IMR-90 (cell line): ENCODE measurements around the gene MOB2. TPM values are rescaled to one million over a fixed set of nuclear protein-coding genes. Genes with fewer than 3 reads are reported as not detected.

Source experiments
- ATAC-seq: fragments of 200-7000 bp; cut with Tn5 transposase; 2 replicates; pipeline ENCODE4 v1.9.1; 2020; ENCODE audit warnings: low read depth, mild to moderate bottlenecking, moderate library complexity
- BruUV-seq: library from RNA; stranded (reverse); fragments of 400-500 nt; replicated peaks from 2 replicates; lab custom pipeline; 2021; lab: Mats Ljungman, UMichigan
- CTCF ChIA-PET: fragments of 300-600 bp; formaldehyde crosslinking; extraction: SDS; loops from one replicate; lab custom pipeline; 2021; ENCODE audit warnings: antibody characterized with exemption; lab: Yijun Ruan, JAX
- POLR2A ChIA-PET: fragments of 300-600 bp; sonication (Branson Sonifier 250); formaldehyde crosslinking; loops from one replicate; lab custom pipeline; 2022; ENCODE audit warnings: antibody characterized with exemption; ENCODE audit not compliant: unreplicated experiment; lab: Charles Lee
- DNase-seq: peaks from one replicate; pipeline ENCODE4 v3.0.0; 2013
- H2AFZ ChIP-seq: replicated peaks from 2 replicates; pipeline ENCODE3; 2013; ENCODE audit warnings: low read length, mild to moderate bottlenecking; ENCODE audit not compliant: poor library complexity
- H2AK5ac ChIP-seq: 2 replicates; pipeline ENCODE4 v1.6.1; 2013; ENCODE audit warnings: low read depth, low read length, inconsistent platforms
- H2AK9ac ChIP-seq: replicated peaks from 2 replicates; pipeline ENCODE3; 2013; ENCODE audit warnings: mild to moderate bottlenecking, low read depth, low read length, moderate library complexity; ENCODE audit not compliant: poor library complexity
- H2BK120ac ChIP-seq: 2 replicates; pipeline ENCODE4 v1.6.1; 2013; ENCODE audit warnings: low read depth, low read length, inconsistent platforms
- H2BK15ac ChIP-seq: 3 replicates; pipeline ENCODE4 v1.6.1; 2013; ENCODE audit warnings: low read depth, low read length, inconsistent platforms
- H2BK20ac ChIP-seq: 2 replicates; pipeline ENCODE4 v1.6.1; 2013; ENCODE audit warnings: low read depth, mild to moderate bottlenecking, inconsistent platforms, low read length, moderate library complexity
- H2BK5ac ChIP-seq: 2 replicates; pipeline ENCODE4 v1.6.1; 2013; ENCODE audit warnings: mild to moderate bottlenecking, low read depth, low read length, inconsistent platforms; ENCODE audit not compliant: poor library complexity, severe bottlenecking
- H3K14ac ChIP-seq: replicated peaks from 2 replicates; pipeline ENCODE4 v1.6.1; 2013; ENCODE audit warnings: low read depth, low read length, inconsistent platforms
- H3K18ac ChIP-seq: 2 replicates; pipeline ENCODE4 v1.6.1; 2013; ENCODE audit warnings: low read depth, low read length, control low read depth
- H3K23ac ChIP-seq: 2 replicates; pipeline ENCODE4 v1.6.1; 2013; ENCODE audit warnings: low read depth, low read length, inconsistent platforms
- H3K27ac ChIP-seq: 2 replicates; pipeline ENCODE4 v1.5.1; 2013; ENCODE audit warnings: mild to moderate bottlenecking, control low read depth, low read length; ENCODE audit not compliant: insufficient read depth
- H3K27me3 ChIP-seq: 2 replicates; pipeline ENCODE4 v1.6.1; 2013; ENCODE audit warnings: low read length; ENCODE audit not compliant: control insufficient read depth, insufficient read depth
- H3K36me3 ChIP-seq: 2 replicates; pipeline ENCODE4 v1.6.1; 2013; ENCODE audit warnings: low read length, mixed read lengths; ENCODE audit not compliant: control insufficient read depth, insufficient read depth
- H3K4ac ChIP-seq: 2 replicates; pipeline ENCODE4 v1.6.1; 2013; ENCODE audit warnings: low read depth, low read length, inconsistent platforms
- H3K4me1 ChIP-seq: 2 replicates; pipeline ENCODE4 v1.6.1; 2013; ENCODE audit warnings: low read length, mixed read lengths; ENCODE audit not compliant: control insufficient read depth, insufficient read depth
- H3K4me2 ChIP-seq: 2 replicates; pipeline ENCODE4 v1.6.1; 2013; ENCODE audit warnings: low read depth, mild to moderate bottlenecking, control low read depth, low read length, moderate library complexity
- H3K4me3 ChIP-seq: 2 replicates; pipeline ENCODE4 v1.5.1; 2013; ENCODE audit warnings: low read depth, mild to moderate bottlenecking, control low read depth, low read length, moderate library complexity; ENCODE audit not compliant: insufficient read depth
- H3K56ac ChIP-seq: 2 replicates; pipeline ENCODE4 v1.6.1; 2013; ENCODE audit warnings: low read length, inconsistent platforms; ENCODE audit not compliant: insufficient read depth; ENCODE audit errors: extremely low read depth
- H3K79me1 ChIP-seq, 2 experiments: 2 replicates each; pipeline ENCODE4 v1.6.1; 2013; ENCODE audit warnings: low read length in 2 of 2, inconsistent platforms in 1 of 2, low read depth in 1 of 2
- H3K9ac ChIP-seq: 2 replicates; pipeline ENCODE4 v1.6.1; 2013; ENCODE audit warnings: low read depth, low read length, control low read depth
- H3K9me1 ChIP-seq: 2 replicates; pipeline ENCODE4 v1.6.1; 2013; ENCODE audit warnings: low read length, inconsistent platforms; ENCODE audit not compliant: insufficient read depth
- H3K9me3 ChIP-seq: 2 replicates; pipeline ENCODE4 v1.6.1; 2013; ENCODE audit warnings: low read length; ENCODE audit not compliant: control insufficient read depth, insufficient read depth
- H4K20me1 ChIP-seq: 2 replicates; pipeline ENCODE4 v1.6.1; 2013; ENCODE audit warnings: low read length, inconsistent platforms; ENCODE audit not compliant: insufficient read depth
- H4K5ac ChIP-seq: 2 replicates; pipeline ENCODE4 v1.6.1; 2013; ENCODE audit warnings: mild to moderate bottlenecking, low read depth, low read length, control low read depth
- H4K8ac ChIP-seq, 2 experiments: 2 replicates each; pipeline ENCODE4 v1.6.1; 2013; ENCODE audit warnings: low read depth in 2 of 2, low read length in 2 of 2, control low read depth in 1 of 2, inconsistent platforms in 1 of 2
- H4K91ac ChIP-seq: 2 replicates; pipeline ENCODE4 v1.6.1; 2013; ENCODE audit warnings: low read depth, low read length, inconsistent platforms; ENCODE audit not compliant: insufficient read depth
- MAZ ChIP-seq: IDR thresholded peaks from 2 replicates; pipeline ENCODE4 v1.6.1; 2012; ENCODE audit warnings: low read depth, mild to moderate bottlenecking, low read length, improper control_type of control experiment, moderate library complexity, borderline replicate concordance
- MXI1 ChIP-seq: IDR thresholded peaks from 2 replicates; pipeline ENCODE4 v1.6.1; 2012; ENCODE audit warnings: low read depth, mild to moderate bottlenecking, low read length, moderate library complexity, borderline replicate concordance
- RCOR1 ChIP-seq: IDR thresholded peaks from 2 replicates; pipeline ENCODE4 v1.6.1; 2012; ENCODE audit warnings: mild to moderate bottlenecking, low read length, improper control_type of control experiment; ENCODE audit not compliant: insufficient replicate concordance
- RFX5 ChIP-seq: IDR thresholded peaks from 2 replicates; pipeline ENCODE4 v1.8.0; 2012; ENCODE audit warnings: low read depth, mild to moderate bottlenecking, low read length, moderate library complexity
- WGBS, 2 experiments: methylation state at CpG; one replicate each; pipeline versions ENCODE4 v1.1.5 to v1.1.7; 2013; ENCODE audit warnings: missing lambda C conversion rate in 2 of 2; ENCODE audit not compliant: insufficient read length in 1 of 2; ENCODE audit errors: extremely low coverage in 2 of 2; 5-methylcytosine and 5-hydroxymethylcytosine counted together
- dilution Hi-C: fragments of 300-500 bp; cut with HindIII; formaldehyde crosslinking; loops from one replicate; pipeline ENCODE4 v1.14.3; 2018; ENCODE audit warnings: low sequenced_read_pairs; ENCODE audit not compliant: unreplicated experiment
- in situ Hi-C: fragments of 300-500 bp; cut with MboI; formaldehyde crosslinking; loops from 3 replicates; pipeline ENCODE4 v1.14.3; 2019; ENCODE audit warnings: low sequenced_read_pairs, inconsistent platforms, mixed read lengths
- intact Hi-C: fragments of 100-400 bp; cut with micrococcal nuclease; formaldehyde crosslinking; loops from 2 replicates; pipeline ENCODE4 v1.10.0; 2022
- polyA plus RNA-seq, 3 experiments: library from polyadenylated mRNA; depleted of rRNA; stranded (reverse); fragments of >200 nt; gene quantifications; 2 replicates each; pipeline ENCODE4 v1.2.3, GENCODE V29; 2012; ENCODE audit warnings: low replicate concordance in 1 of 3
- total RNA-seq: library from RNA; depleted of rRNA; stranded (reverse); fragments of >200 nt; gene quantifications from 2 replicates; pipeline ENCODE4 v1.2.3, GENCODE V29; 2012

Gene MOB2
- total and polyA plus RNA-seq, 2 of the 4 experiments (the other 2 are of a cell fraction): 23.7 to 36.2 TPM

DNA sequence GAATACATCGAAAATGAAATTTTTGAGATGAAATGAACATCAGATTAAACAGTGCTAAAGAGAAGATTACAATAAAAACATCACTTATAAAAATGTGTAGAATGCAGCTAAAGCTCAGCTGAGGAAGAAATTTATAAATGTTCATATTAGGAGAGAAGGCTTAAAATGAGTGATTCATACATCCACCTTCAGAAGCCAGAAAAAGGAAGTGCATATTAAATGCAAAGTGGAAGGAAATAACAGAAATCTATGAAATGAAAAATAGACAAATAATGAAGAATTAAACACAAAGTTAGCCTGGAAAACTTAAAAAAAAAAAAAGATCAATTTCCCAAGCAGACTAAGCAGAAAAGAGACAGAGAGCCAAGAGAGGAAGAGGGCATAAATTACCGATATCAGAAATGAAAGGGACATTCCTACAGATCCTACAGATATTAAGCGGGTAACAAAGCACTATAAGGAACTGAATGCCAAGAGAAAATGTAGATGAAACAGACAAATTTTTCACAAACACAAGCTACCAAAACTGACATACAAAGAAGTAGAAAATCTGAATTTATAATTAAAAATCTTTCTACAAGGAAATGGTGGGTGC, 7.2 kb upstream of the MOB2 start:
- H3K4me2 ChIP-seq: no peak overlapping the region
- H3K79me1 ChIP-seq: peaks cover 42 to 66% of the 10 kb centered on the region in 2 experiments
- POLR2A ChIA-PET: no interaction called here
- in situ Hi-C loops (no loop called here), intact Hi-C loops (no loop called here), dilution Hi-C loops (no loop called here)
- H3K9me3 ChIP-seq: no peaks in the 10 kb centered on the region
- WGBS, 2 experiments: no CpG with 5 or more reads among the region's 3 CpGs
- H2BK15ac ChIP-seq: no peak overlapping the region
- no peaks in the 10 kb centered on the region for H3K27me3 ChIP-seq
- no peak overlapping the region for H4K5ac ChIP-seq
- H3K14ac ChIP-seq: no peak overlapping the region
- no peak overlapping the region for H2BK20ac ChIP-seq
- no peak overlapping the region for H2AFZ ChIP-seq
- no peak overlapping the region for H3K9ac ChIP-seq
- DNase-seq (no peak), ATAC-seq (no peak)
- H3K18ac ChIP-seq: no peak overlapping the region
- H2BK5ac ChIP-seq: no peak overlapping the region
- no peak overlapping the region for H3K27ac ChIP-seq
- no peaks in the 10 kb centered on the region for H3K36me3 ChIP-seq
- H3K4me1 ChIP-seq: no peaks in the 10 kb centered on the region
- H2AK5ac ChIP-seq: no peak overlapping the region
- no peak overlapping the region for H3K23ac ChIP-seq
- H4K91ac ChIP-seq: no peak overlapping the region
- H4K8ac ChIP-seq: no peak overlapping the region
- peaks cover 19% of the 10 kb centered on the region for H3K9me1 ChIP-seq
- no TSS peak for BruUV-seq
- H2AK9ac ChIP-seq: no peak overlapping the region
- CTCF ChIA-PET: no interaction called here
- no peak overlapping the region for H3K4me3 ChIP-seq
- H4K20me1 ChIP-seq: peaks cover 78% of the 10 kb centered on the region
- TF ChIP-seq RFX5 (no peak), MAZ (no peak), RCOR1 (no peak), MXI1 (no peak)
- no peak overlapping the region for H3K4ac ChIP-seq
- H3K56ac ChIP-seq: no peak overlapping the region
- no peak overlapping the region for H2BK120ac ChIP-seq
